Measurements from ENCODE around the gene GRIK5.

DNA sequence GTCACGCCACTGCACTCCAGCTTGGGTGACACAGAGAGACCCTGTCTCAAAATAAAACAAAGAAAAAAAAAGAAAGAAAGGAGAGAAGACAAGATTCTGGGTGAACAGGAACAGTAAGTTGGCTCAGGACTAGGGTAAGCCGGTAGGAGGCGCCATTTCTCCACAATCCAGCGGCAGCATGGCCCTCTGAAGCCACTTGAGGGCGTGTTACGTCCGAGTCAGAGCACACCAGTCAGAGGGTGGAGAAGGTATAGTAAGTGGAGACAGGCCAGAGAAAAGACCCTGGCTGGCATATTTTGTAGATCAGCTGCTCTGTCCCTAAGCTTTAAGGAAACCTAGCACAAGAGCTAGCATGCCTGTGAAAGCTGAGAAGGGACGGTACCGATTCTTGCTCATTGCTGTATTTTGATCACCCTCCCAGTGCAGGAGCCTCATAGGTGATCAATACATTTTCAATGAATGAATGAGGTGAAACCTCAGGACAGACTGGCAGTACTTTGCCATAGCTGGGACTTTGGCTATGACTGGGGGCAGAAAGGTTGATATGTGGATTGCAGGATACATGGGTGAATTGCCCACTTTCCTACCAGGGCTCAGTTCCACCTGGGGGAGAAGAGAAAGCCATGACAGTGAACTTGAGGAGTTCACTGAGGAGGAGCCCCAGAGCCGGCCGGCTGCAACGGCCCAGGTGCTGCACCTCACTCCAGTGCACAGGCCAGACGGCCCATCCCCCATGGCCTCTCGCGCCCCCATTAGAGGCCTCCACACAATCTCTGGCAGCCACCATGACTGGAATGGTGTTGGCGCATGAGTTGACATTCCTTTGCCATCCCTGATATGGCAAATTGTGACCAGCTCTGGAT is 38.8 kb upstream of the GRIK5 start:
- TF ChIP-seq CTCF (conservative IDR thresholded peaks at IDR 0.05; ENCODE audit: low read length) (peak; percentile 100), EZH2phosphoT487 (IDR thresholded peaks at IDR 0.05; ENCODE audit: borderline replicate concordance) (no peak)
